DOHH2 (cell line): ENCODE results near the gene MT1H.

Experiments used
- H3F3A ChIP-seq: fragments of 200-600 bp; sonication (generic), shearing (Covaris generic); 2 replicates; pipeline ENCODE4 v1.6.0; 2016; ENCODE audit warnings: antibody characterized with exemption, mild to moderate bottlenecking; ENCODE audit not compliant: control insufficient read depth, insufficient read depth
- H3K27ac ChIP-seq: fragments of 200-600 bp; sonication (generic); 2 replicates; pipeline ENCODE4 v1.5.1; 2014; ENCODE audit warnings: low read depth, mild to moderate bottlenecking, low read length, moderate library complexity
- H3K27me3 ChIP-seq: fragments of 200-600 bp; sonication (generic); 2 replicates; pipeline ENCODE4 v1.6.1; 2014; ENCODE audit warnings: mild to moderate bottlenecking, low read length, mixed read lengths; ENCODE audit not compliant: control insufficient read depth
- H3K36me3 ChIP-seq: fragments of 200-600 bp; sonication (generic); 2 replicates; pipeline ENCODE4 v1.6.1; 2014; ENCODE audit warnings: mild to moderate bottlenecking, low read length, moderate library complexity, mixed read lengths; ENCODE audit not compliant: control insufficient read depth
- H3K4me1 ChIP-seq: fragments of 200-600 bp; sonication (generic); 2 replicates; pipeline ENCODE4 v1.6.1; 2014; ENCODE audit warnings: mild to moderate bottlenecking, low read length, mixed read lengths; ENCODE audit not compliant: control insufficient read depth
- H3K4me2 ChIP-seq: fragments of 200-600 bp; sonication (generic); 2 replicates; pipeline ENCODE4 v1.6.0; 2014; ENCODE audit warnings: mild to moderate bottlenecking, low read length, moderate library complexity
- H3K4me3 ChIP-seq: fragments of 200-600 bp; sonication (generic); 2 replicates; pipeline ENCODE4 v1.5.1; 2014; ENCODE audit warnings: mild to moderate bottlenecking, low read length, mixed read lengths
- H3K79me2 ChIP-seq: fragments of 200-600 bp; sonication (generic); 2 replicates; pipeline ENCODE4 v1.6.1; 2014; ENCODE audit warnings: mild to moderate bottlenecking, low read length, mixed read lengths; ENCODE audit not compliant: control insufficient read depth
- H3K9me2 ChIP-seq: fragments of 200-600 bp; sonication (generic); replicated peaks from 2 replicates; pipeline ENCODE4 v1.6.1; 2014; ENCODE audit warnings: mild to moderate bottlenecking, low read length, mixed read lengths; ENCODE audit not compliant: control insufficient read depth
- H3K9me3 ChIP-seq: fragments of 200-600 bp; sonication (generic); 2 replicates; pipeline ENCODE4 v1.6.1; 2014; ENCODE audit warnings: antibody characterized with exemption, low read length, mixed read lengths; ENCODE audit not compliant: control insufficient read depth, insufficient read depth
- H4K20me1 ChIP-seq: fragments of 200-600 bp; sonication (generic); 2 replicates; pipeline ENCODE4 v1.6.0; 2014; ENCODE audit warnings: low read depth, mild to moderate bottlenecking, antibody characterized with exemption, low read length, moderate library complexity; ENCODE audit not compliant: control insufficient read depth, insufficient read depth
- CTCF ChIP-seq: fragments of 200-600 bp; sonication (generic); IDR thresholded peaks from one replicate; pipeline ENCODE4 v1.5.1; 2014; ENCODE audit warnings: antibody characterized with exemption, mild to moderate bottlenecking, low read depth, low read length; ENCODE audit not compliant: poor library complexity, severe bottlenecking
- EZH2phosphoT487 ChIP-seq: fragments of 200-600 bp; sonication (generic); IDR thresholded peaks from 2 replicates; pipeline ENCODE4 v1.6.1; 2017; ENCODE audit warnings: borderline replicate concordance, mild to moderate bottlenecking, antibody characterized with exemption, low read length, moderate library complexity, mixed read lengths

The MT1H gene

GRCh38 chr16:56684256-56684925 is 14.8 kb downstream of the MT1H start:
- Histone ChIP-seq H3K9me2 (no peaks in the 10 kb centered on the region), H3K27ac (no peak overlapping the region), H3K27me3 (peaks cover 25% of the 10 kb centered on the region), H3K79me2 (no peaks in the 10 kb centered on the region), H3K4me3 (no peak overlapping the region), H3K36me3 (no peaks in the 10 kb centered on the region), H4K20me1 (no peaks in the 10 kb centered on the region), H3K9me3 (no peaks in the 10 kb centered on the region), H3K4me1 (peaks cover 14% of the 10 kb centered on the region), H3K4me2 (no peak overlapping the region), H3F3A (no peaks in the 10 kb centered on the region)
- TF ChIP-seq EZH2phosphoT487 (no peak), CTCF (no peak)

- Histone ChIP-seq H3K9me2 (no peaks in the 10 kb centered on the region), H3K27me3 (peaks cover 31% of the 10 kb centered on the region), H3K4me2 (no peak overlapping the region), H4K20me1 (no peaks in the 10 kb centered on the region), H3K9me3 (no peaks in the 10 kb centered on the region), H3K4me3 (no peak overlapping the region), H3K79me2 (no peaks in the 10 kb centered on the region), H3F3A (no peaks in the 10 kb centered on the region), H3K4me1 (peaks cover 14% of the 10 kb centered on the region), H3K36me3 (no peaks in the 10 kb centered on the region), H3K27ac (no peak overlapping the region)
- TF ChIP-seq EZH2phosphoT487: no peak
- TF ChIP-seq CTCF: no peak
These were observed 15.4 kb downstream of the MT1H start for GRCh38 chr16:56684926-56685590.

GRCh38 chr16:56686758-56687157 is 17.1 kb downstream of the MT1H start:
- no peak for TF ChIP-seq CTCF
- no peak for TF ChIP-seq EZH2phosphoT487

More at GRCh38 chr16:56686758-56687157, 17.1 kb downstream of the MT1H start:
- no peaks in the 10 kb centered on the region for H4K20me1 ChIP-seq
- no peaks in the 10 kb centered on the region for H3F3A ChIP-seq
- no peak overlapping the region for H3K4me3 ChIP-seq
- no peaks in the 10 kb centered on the region for H3K9me3 ChIP-seq
- H3K36me3 ChIP-seq: no peaks in the 10 kb centered on the region
- H3K27ac ChIP-seq: no peak overlapping the region
- peaks cover 26% of the 10 kb centered on the region for H3K27me3 ChIP-seq
- H3K79me2 ChIP-seq: no peaks in the 10 kb centered on the region
- no peak overlapping the region for H3K4me2 ChIP-seq
- H3K4me1 ChIP-seq: peaks cover 12% of the 10 kb centered on the region
- no peaks in the 10 kb centered on the region for H3K9me2 ChIP-seq
